ENCODE results near the gene SLC66A3.

Gene SLC66A3

DNA sequence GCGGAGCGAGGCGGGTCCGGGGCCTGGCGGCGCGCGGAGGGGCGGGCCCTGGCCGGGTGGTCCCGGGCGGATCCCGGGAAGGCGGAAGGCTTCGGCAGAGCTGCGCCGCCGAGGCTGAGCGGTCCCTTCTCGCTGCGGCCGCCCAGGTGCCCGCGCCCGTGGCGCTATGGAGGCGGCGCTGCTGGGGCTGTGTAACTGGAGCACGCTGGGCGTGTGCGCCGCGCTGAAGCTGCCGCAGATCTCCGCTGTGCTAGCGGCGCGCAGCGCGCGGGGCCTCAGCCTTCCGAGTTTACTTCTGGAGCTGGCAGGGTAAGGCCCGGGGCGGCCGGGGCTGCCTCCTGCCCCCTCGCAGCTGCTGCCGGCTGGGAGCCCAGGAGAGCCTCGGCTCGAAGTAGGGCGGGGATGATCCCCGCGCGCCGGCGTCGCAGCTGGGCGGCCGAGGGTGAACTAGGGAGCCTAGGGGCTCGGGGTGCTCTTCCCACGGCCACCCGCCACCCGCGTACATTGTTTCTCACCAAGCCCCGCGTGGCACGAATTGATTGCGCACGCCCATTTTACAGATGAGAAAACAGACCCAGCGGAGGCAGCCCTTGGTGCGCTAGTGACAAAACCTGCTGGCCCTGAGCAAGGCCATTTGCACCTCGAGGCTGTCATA lies at the start of gene SLC66A3:
SLC66A3 (plus strand) TSS at position 87 of the 655 bp plus-strand sequence; CDS start at position 167, 80 bp downstream.
- DNase-seq (ENCODE audit: low read depth, low spot score), result no peak

DNA sequence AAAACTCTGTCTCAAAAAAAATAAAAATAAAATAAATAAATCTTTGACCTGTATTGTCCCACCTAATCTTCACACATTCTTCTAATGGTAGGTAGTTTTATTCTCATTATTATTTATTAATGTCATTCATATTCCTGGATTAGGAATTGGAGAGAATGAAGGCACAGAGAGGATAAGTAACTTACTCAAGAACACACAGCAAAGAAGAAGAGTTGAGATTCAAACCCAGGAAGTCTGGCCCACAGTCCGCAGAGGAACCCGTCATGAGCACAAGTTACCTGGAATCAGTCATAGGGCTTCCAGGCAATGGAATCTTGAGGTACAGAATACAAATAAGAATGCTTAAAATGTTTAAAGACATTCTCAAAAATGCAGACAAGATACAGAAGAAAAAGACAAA lies 46.3 kb upstream of the SLC66A3 start:
- DNase-seq (ENCODE audit: low read depth, low spot score), result no peak

DNA sequence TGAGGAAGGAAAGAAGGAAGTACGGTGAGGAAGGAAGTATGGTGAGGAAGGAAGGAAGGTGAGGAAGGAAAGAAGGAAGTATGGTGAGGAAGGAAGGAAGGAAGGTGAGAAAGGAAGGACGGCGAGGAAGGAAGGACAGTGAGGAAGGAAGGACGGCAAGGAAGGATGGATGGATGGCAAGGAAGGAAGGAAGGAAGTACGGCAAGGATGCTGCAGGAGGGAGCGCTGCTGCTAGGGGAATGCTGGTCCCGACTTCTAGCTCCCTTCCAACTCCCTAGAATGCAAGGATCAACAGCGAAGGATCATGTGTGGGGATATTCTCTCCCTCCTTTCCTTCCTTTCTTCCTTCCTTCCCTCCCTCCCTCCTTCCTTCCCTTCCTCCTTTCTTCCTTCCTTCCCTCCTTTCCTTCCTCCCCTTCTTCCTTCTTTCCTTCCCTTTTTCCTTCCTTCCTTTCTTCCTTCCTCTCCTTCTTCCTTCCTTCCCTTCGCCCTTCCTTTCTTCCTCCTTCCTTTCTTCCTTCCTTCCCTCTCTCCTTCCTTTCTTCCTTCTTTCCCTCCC lies 42.3 kb upstream of the SLC66A3 start:
- no peak for DNase-seq (ENCODE audit: low read depth, low spot score)

DNA sequence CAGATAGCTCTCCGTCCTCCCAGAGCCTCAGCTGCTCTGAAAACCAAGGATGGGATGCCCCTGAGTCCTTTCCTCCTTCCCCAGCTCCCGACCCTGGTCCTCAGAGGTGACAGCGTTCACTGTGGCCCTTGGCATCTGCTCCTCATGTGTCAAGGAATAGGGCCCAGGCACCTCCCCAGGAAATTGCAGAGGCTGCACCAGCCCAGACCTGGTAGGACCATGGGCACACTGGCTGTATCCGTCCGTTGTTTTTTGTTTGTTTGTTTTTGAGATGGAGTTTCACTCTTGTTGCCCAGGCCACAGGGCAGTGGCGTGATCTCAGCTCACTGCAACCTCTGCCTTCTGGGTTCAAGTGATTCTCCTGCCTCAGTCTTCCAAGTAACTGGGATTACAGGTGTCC lies 37.5 kb upstream of the SLC66A3 start:
- DNase-seq (ENCODE audit: low read depth, low spot score), result no peak

DNA sequence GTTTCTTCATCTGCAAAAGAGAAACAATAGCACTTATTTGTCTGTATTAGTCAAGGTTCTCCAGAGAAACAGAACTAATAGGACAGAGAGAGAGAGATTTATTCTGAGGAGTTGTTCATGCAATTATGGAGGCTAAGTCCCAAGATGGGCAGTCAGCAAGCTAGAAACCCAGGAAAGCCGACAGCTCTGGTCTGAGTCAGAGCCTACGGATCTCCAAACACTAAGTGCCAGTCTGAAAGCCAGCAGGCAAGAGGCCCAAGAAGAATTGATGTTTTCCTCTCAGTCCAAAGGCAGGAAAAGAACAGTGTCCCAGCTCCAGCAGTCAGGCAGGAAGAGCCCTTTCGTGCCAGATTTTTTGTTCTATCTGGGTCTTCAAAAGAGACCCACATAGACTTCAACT lies 36.5 kb upstream of the SLC66A3 start:
- no peak for DNase-seq (ENCODE audit: low read depth, low spot score)

DNA sequence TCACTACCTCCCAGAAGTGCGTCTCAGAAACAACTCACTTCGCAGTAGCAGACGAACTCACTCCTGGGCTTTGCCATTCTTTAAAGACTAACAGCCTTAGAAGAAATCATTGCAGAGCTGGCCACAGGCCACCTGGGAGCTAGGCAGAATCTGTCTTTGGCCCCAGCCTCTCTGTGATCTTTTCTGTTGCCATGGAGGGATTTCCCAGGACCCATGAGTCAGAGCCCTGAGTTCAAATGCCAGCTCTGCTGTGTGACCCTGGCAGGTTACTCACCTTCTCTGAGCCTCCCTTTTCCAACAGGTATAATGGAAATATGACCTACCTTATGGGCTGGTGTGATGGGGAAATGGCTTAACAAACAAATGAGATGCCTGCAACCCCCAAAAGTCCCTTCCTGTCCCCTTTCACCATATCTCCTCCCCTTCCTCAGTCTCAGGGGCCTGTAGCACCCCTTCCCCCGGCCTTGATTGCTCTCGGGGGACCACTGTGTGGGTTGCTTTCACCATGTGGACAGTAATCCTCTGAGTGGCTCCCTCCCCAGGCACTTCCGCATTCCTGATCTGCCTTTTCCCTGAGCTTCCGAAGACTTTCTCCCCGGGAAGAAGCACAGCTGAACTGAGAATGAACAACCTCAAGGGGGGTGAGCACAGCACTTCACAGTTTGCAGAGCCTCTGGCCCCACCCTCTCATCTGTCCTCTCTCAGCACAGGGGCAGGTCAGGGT lies 34.0 kb upstream of the SLC66A3 start:
- DNase-seq (ENCODE audit: low read depth, low spot score), result no peak

DNA sequence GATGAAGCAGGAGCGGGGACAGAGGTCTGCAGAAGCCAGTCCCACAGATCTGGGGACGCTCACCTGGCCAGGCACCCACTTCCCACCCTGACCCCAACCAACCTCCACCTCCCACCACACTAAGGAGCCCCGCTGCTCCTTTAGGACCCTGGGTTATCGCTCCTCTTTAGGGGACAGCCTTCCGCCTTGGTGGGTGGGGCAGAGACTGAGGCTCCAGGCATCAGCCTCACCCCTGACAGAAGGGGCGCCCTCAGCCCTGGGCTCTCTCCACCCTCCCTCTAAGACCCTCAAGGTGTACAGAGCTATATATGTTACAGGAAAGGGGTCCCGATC lies 33.5 kb upstream of the SLC66A3 start:
- DNase-seq (ENCODE audit: low read depth, low spot score), result no peak

DNA sequence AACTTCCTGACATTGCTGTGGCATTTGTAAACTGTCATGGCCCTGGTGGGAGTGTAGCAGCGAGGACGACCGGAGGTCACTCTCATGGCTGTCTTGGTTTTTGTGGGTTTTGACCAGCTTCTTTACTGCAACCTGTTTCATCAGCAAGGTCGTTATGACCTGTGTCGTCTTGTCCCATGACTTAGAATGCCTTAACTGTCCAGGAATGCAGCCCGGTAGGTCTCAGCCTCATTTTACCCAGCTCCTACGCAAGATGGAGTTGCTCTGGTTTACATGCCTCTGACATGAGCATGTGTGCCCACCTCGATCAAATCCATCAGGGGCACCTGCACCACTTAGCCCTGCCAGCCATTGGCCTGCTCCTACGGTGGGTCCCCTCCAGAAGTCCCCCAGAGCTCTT lies 32.9 kb upstream of the SLC66A3 start:
- no peak for DNase-seq (ENCODE audit: low read depth, low spot score)

DNA sequence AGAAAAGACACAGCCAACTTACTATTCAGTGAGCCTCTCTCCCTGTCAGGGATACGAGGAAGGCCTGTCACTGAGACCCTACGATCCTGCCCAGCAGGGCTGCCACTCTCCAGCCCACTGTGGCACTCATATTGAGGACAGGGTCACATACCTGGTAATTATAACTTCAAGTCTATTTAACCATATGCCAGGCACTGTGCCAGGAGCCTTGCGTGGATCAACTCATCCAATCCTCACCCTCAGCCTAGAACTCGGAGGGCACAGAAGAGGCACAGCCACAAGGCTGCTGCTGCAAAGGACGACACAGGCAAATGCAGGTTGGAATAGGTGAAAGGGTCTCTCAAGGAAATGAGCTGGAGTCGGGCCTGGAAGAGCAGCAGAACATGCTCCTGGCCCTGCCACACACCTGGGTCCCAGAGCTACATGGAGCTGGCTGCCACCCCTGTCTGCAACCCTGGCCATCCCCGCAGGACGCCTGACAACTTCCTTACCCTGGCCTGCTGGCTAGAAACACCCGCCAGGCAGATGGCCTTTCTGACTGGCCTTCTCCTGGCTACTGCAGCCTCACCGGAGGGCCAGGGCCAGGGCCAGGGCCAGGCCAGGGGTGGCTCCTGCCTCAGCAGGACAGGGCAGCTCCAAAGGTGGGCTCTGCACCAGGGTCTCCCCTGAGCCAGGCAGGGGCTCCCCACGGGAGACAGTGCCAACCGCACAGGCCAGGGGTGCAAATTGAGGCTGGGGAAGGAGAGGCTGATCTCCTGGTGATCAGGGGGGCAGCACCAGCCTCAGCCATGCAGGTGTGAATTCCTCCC lies 32.1 kb upstream of the SLC66A3 start:
- no peak for DNase-seq (ENCODE audit: low read depth, low spot score)

DNA sequence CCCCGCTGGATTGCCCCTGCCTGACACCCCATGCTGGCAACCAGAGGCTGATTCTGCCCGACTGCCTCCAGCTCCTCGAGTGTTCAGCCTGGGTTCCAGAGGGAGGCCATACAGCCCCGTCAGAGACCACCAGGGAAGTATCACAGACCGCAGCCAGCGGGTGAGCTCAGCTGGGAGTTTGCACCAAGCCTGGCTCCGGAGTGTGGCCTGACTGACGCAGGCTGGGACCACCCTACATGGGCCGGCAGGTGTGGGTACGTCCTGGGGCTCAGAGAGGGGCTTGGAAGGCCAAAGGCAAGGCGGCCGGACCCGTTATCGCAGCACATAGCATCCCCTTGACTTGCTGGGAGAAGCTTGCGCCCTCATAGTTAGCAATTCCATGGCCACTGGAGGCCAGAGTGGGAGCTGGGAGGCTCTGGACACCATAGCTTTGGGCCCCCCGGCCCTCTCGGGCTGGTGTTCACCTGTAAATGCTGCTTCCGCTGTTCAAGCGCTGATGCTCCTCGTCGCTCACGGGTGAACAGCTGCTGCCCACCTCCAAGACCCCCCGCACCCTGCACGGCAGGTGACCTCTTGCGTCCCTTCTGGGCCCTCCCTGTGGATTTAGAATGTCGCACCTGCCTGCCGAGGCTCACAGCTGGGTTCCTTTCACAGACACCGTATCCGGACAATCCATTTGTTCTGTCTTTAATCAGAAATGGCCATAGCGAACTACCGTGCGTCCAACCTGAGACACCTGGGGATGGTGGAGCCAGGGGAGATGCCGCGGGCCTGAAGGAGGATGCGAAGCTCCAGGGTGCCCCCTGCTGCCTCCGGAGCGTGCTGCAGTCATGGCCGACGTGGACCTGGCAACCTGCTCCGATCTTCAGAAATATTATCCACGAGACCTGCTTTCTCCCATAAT lies 31.2 kb upstream of the SLC66A3 start:
- DNase-seq (ENCODE audit: low read depth, low spot score), result no peak

DNA sequence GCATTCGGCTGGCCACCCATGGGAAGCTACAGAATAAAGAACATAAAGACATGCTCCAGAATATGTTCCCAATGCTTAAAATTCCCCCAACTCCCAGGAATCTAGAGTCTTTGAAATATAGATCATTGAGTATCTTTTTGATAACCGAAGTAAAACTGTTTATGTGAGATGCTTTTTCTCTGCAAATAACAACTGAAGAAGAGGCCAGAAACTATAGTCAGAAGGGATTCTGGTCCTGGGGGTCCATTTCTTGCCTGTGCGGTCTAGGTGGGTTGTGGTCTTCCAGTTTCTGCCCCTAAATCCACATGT lies 30.6 kb upstream of the SLC66A3 start:
- no peak for DNase-seq (ENCODE audit: low read depth, low spot score)

DNA sequence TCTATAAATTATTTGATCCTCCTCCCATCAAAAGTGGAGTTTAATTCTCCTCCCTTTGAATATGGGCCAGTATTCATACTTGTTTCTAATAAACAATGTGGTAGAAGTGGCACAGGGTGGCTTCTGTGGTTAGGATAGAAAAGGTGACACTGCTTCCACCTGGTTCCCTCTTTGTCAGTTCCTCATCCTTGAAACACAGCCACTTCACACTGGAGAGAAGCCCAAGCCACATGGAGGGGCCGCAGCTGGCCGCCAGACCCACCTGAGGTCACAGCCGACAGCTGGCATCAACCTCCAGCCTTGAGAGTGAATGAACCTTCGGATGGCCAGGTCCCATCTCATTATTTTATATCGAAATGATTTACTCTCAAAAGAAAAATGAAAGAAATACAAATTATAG lies 27.5 kb upstream of the SLC66A3 start:
- no peak for DNase-seq (ENCODE audit: low read depth, low spot score)

DNA sequence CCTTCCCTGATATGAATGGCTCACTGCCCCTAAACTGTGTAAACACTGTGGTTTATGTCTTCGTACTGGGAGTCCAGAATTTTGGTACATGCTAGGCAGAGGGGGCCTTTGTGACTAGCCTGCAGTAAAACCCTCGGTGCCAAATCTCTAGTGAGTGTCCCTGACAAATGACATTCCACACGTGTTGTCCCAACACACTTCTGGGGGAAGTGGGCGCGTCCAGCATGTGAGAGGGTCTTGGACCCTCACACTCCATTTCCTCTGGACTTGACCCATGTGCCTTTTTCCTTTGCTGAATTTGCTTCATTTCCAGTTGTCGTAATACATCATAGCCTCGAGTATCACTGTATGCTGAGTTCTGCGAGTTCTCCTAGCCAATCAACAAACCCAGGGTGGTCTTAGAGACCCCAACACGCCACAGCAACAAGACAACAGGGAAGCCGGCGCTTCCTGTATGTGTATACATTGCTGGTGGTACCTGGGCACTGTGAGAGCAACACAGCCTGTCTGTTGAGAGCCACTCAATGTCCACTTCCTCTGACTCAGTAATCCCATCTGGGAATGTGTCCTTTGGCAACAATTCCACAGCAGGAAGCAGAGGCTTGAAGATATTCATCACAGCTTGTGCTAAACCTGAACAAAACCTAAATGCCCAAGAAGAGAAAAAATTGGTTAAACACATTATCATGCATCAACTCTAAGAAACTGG lies 26.9 kb upstream of the SLC66A3 start:
- no peak for DNase-seq (ENCODE audit: low read depth, low spot score)

DNA sequence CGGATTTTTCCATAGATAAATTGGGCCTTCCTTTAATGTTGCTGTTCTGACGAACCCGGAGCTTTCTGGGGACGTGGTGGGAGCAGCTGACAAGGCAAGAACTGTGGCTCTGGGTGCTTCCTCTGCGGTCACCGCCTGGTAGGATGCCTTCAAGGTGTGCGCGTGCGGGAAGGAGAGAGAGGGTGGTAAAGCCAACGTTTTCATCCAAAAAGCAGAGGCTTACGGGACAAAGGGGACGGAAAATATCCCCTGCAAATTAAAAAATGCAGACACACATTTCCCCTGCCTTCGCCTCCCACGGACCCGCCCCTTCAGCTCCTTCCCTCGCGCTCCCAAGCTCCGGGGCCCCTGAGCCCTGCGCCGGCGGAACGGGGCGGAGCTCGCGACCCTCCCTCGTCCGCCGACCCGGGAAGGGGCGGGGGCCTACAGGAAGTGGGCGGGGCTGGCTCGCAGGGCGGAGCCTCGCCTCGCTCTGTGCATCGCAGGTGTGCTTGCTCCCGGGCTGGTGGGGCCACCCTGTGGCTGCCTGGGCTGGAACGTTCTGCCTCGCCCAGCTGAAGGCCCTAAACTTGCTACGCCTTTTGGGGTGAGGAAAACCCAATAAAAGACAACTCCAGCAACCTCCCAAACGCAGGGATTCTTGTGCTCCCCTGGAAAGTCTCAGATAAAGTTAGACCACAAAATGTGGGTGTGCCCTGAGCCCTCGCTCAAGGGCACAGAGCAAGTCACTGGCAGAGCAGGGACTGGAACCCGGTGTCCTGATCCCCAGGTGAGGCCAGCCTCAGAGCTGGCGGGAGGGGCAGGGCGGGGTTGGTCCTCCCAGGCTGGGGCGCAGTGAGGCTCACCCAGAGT lies 25.4 kb upstream of the SLC66A3 start:
- no peak for DNase-seq (ENCODE audit: low read depth, low spot score)

DNA sequence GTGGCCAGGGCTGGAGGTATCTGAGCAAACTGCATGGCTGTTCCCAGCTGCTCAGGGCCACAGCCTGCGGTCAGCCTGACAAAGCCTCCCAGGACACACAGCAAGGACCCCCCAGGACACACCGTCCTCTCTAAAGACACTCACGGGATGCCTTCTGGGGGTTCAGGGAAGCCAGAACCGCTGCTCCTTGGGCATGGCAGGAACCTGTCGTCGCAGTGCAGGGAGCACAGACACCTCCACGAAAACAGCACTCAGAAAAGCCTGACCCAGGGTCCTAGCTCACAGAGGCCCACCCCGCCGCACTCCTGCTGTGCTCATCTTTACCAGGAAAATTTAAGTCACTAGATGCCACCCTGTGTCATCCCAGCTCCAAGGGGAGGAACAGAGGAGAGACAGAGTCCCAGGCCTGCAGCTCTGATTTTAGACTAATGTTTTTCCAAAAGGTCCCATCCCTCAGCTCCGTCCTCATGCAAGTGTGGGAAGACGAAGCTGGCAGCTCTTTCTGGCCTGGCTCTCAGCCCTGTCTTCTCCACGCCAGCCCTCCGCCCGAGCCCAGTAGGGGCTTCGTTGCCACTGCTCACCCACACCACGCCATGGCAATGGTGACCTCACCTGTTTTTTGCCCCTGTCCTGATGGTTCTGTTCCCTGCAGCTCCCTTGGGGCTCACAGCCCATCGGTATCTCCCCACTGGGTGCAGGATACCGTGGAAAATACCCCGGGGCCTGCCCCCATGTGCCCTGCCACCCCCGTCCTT lies 23.9 kb upstream of the SLC66A3 start:
- DNase-seq (ENCODE audit: low read depth, low spot score), result no peak

DNA sequence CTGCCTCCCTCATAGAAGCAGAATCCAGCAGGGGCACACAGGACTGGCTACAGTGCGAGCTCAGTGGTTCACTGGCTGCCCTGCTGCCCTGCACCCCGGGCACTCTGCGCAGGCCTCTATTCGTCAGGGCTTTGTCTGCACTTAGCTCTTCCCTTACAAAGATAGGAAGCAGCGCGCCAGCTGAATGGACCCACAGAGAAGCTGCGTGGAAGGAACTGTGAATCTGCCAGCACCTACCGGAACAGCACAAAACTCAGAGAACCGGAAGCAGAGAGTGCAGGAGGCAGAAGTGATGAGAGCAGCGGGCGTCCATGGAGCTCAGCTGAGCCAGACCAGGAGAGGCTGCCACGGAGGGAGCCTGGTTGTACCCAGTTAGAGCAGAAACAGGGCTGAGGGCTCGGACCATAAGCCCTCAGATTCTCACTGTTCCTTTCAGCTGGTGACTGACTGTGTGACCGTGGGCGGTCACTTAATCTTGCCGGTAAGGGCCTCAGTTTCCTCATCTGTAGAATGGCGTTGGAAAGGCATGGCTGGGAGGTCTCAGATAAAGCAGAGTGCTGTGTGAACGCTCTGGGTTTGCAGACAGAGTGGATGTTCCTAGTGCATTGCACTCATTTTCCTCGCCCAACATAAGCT lies 23.1 kb upstream of the SLC66A3 start:
- DNase-seq (ENCODE audit: low read depth, low spot score), result no peak

DNA sequence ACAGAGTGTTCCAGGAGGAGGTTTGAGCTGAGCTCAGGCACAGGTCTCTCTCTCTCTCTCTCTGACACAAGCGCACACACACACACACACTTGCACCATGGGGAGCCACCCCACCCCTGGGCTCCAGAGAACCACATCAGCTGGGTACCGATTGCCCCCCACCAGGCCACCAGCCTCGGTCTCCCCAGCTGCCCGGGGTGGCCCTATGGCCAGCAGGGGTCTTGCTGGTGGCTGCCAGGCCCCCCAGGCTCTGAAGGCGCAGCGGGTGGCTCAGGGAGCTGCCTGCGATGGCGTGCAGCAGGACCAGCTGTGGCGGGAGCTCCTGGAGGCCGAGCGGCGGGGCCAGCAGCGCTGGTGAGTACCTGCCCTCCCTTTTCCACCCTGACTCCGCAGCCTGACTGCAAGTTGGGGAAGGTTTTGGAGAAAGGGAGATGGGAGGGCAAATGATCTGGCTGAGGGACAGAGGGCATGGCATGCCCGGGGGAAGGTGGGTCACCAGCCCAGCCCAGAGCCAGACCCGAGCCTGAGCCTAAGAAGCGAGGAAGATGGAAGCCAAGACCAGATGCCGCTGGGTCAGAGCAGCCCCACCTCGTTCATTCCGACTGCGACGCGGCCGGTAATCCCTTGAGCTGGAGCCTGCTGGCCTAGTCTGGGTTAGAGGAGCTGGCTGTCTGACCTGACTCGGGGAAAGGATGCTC lies 21.9 kb upstream of the SLC66A3 start:
- DNase-seq (ENCODE audit: low read depth, low spot score), result no peak

DNA sequence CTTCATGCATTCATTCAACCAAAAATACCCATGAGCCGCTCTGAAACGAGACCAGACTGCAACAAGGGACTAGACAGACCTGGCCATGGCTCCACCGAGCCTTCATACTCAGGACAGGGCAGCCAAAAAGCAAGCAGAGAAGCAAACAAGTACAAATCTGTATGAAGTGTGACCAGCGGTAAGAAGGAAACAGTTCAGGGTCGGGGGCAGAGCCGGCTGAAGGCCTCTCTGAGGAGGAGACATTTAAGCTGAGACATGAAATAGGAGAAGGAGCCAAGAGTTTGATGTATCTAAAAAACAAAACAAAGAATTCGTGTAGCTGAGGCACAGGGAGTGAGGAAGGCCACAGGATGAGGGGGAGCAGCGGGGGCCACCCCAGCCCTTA lies 21.3 kb upstream of the SLC66A3 start:
- no peak for DNase-seq (ENCODE audit: low read depth, low spot score)

All from iPS DF 19.7 (cell line).